Fibroblast of pulmonary artery (primary cell): ENCODE results near the gene SCAF1.

ENCODE experiments used
- DNase-seq: peaks from one replicate; pipeline ENCODE4 v3.0.0-alpha.2; 2010; ENCODE audit warnings: low read depth
- H3K4me3 ChIP-seq: replicated peaks from 2 replicates; pipeline ENCODE4 v1.5.1; 2011; ENCODE audit warnings: low read depth, mild to moderate bottlenecking, control low read depth, low read length, moderate library complexity
- TF ChIP-seq, protein P1 (sequence below): IDR thresholded peaks from 2 replicates; pipeline ENCODE4 v1.5.1; 2011; ENCODE audit warnings: mild to moderate bottlenecking, control low read depth, low read length, inconsistent platforms; ENCODE audit errors: missing control alignments

Gene SCAF1

DNA sequence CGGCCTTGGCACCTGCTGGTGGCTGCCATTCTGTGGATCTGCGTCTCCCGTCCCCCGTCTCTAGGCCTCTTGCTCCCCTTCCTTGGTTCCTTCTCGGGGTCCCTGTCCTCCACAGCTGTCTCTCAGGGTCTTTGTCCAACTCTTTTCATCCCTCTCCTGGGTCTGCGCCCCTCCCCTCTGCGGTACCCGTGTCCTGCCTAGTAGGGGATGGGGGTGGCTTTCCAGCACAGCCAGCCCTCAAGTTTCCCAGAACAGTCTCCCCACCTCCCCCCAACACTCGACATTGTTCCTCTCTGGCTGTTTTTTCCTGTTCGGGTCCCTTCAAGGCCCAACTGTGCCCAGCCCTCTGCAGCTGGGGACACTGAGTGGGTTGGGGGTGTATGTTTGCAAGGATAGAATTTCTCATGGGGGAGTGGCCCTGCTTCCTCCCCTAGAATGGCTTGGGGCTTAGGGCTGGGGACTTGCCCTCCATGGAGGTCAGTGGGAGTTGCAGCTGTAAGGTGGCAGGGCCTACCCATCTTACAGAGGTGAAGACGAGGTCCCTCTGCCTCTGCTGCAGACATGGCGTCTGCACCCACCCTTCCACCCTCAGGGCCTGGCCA, 46.6 kb downstream of the SCAF1 start:
- no peak for DNase-seq
- TF ChIP-seq, protein P1, sequence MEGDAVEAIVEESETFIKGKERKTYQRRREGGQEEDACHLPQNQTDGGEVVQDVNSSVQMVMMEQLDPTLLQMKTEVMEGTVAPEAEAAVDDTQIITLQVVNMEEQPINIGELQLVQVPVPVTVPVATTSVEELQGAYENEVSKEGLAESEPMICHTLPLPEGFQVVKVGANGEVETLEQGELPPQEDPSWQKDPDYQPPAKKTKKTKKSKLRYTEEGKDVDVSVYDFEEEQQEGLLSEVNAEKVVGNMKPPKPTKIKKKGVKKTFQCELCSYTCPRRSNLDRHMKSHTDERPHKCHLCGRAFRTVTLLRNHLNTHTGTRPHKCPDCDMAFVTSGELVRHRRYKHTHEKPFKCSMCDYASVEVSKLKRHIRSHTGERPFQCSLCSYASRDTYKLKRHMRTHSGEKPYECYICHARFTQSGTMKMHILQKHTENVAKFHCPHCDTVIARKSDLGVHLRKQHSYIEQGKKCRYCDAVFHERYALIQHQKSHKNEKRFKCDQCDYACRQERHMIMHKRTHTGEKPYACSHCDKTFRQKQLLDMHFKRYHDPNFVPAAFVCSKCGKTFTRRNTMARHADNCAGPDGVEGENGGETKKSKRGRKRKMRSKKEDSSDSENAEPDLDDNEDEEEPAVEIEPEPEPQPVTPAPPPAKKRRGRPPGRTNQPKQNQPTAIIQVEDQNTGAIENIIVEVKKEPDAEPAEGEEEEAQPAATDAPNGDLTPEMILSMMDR = no peak
- H3K4me3 ChIP-seq = no peak overlapping the region

DNA sequence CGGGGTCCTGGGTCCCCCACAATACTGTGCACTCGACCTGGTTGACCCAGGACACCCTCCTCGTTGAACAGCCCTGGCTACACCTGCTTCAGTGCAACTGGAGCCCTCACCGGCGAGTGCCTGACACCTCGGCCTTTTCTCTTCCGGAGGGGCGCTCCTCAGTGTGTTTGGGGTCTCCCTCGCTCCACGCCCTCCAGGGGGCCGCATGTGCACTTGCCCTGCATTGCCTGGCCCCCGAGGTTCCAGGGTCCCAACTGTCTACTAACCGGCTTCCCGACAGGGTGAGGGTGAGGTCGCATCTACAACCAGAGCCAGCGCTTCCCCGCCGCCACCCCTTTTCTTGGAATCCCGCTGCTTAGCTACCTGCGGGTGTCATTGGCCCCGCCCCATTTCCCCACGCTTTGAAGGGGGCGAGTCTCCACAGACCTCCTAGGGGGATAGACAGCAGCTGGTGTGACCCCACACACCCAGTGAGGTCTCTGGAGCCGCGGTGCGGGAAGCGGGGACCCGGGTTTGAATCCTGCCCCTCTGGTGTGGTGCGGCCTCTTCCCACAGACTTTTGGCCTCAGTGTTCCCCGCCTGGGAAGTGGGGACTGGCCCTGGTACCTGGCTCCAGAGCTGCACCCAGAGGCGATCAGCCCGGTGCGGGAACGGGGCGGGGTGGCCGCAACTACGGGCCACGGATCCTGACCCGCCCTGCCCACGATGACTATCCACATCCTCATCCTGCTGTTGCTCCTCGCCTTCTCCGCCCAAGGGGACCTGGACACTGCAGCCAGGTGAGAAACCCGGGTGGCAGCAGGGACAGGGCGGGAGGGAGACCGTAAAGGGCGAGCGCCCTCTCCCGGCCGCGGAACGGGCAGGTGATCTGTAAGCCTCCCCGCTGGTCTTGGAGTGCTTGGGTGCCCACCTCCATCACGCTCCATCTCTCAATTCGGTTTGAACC, 47.4 kb downstream of the SCAF1 start, which contains the start of gene ADM5:
TSS of gene ADM5 (plus strand) at position 462 of the 946 bp plus-strand sequence. CDS start at position 706, 244 bp downstream.
- TF ChIP-seq, protein P1 = peak; percentile 41
- peak within 1 kb of the TSS; percentile 55 for H3K4me3 ChIP-seq
- DNase-seq = no peak

DNA sequence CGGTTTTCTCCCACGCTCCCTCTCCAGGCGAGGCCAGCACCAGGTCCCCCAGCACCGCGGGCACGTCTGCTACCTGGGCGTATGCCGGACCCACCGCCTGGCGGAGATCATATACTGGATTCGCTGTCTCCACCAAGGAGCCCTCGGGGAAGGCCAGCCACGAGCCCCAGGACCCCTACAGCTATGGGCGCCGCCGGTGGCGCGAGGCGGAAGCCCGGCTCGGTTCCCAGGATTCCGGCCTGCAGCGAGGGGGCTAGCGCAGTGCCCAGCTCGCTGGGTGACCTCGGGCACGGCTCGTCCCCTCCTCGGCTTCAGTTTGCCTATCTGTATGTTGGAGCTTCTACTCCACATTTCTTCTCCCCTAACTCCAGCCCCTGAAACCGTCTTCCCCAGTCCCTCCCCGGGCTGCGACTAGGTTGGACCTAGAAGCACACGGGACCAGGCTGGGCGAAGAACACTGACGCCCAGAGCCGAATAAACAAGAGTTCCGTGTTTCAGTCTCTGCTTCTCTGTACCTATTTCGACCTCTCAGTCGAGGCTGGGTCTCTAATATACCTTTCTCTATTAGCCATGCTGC, 48.2 kb downstream of the SCAF1 start:
- no peak for DNase-seq
- H3K4me3 ChIP-seq = peak overlapping the region; percentile 55
- TF ChIP-seq, protein P1 = no peak

DNA sequence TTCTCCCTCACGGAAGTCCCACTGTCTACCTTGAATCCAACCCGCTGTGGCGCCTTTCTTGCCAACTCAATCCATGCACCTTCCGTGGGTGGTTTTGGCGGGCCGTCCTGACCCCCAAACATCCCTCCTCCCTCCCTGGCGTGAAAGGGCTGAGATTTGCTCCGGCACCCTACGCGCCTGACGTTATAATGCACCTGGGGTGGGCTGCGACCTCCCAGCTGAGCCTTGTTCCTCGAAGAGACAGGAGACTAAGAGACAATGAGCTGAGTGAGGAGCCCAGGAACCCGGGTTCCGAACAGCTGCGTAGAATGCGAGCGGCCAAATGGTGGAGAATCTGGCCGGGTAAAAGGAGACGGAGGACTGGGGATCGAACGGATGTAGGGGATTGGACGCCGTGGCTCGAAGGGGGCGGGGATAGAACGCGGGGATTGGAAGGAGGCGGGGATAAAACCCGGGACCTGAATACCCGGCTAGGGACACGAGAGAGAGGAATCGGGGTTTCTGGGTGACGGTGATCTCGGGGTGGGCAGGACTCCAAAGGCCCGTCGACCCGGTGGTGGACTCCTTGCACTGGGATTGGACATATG, 48.7 kb downstream of the SCAF1 start, which contains the start of gene CPT1C:
TSS of gene CPT1C (plus strand) at position 461 of the 587 bp plus-strand sequence. CDS start 1,137 bp downstream, outside the sequence.
- TF ChIP-seq, protein P1 = no peak
- peak; percentile 71 for DNase-seq
- H3K4me3 ChIP-seq = peak within 1 kb of the TSS; percentile 55

DNA sequence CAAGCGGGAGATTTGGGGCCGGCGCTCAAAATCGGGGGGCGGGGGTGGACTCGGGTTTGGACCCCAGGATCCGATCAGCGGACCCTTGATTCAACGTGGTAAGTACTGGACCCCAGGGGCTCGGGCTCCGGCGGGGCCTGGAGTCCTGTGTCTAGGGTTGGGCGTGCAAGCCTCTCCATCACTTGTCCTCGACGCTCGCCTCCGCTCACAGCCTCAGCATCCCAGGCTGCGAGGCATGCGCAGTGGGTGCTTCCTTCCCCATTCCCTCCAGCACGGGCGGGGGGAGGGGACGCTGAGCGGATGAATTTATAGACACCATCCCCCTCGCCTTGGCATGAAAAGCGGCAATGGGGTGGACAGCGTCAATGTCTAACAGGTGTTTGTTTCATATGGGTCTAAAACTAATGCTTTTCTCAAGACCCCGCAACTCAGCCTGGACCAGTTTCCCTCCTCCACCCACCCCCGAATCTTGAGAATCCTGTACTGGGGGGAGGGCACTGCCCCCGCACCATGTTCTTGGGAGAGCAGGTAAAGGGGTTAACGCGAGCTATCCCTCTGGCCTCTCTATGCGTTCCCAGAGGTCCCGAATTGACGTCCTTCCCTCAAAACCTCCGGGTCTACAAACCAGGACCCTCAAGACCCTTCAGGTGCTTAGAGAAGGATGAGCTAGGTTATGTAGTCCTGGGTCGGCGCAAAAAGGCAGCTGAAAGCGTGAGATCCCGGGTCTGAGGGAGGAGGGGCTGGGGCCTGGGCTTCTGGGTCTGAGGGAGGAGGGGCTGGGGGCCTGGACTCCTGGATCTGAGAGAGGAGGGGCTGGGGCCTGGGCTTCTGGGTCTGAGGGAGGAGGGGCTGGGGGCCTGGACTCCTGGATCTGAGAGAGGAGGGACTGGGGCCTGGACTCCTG, 49.5 kb downstream of the SCAF1 start:
- peak overlapping the region; percentile 55 for H3K4me3 ChIP-seq
- DNase-seq = peak; percentile 75
- TF ChIP-seq, protein P1 = no peak

DNA sequence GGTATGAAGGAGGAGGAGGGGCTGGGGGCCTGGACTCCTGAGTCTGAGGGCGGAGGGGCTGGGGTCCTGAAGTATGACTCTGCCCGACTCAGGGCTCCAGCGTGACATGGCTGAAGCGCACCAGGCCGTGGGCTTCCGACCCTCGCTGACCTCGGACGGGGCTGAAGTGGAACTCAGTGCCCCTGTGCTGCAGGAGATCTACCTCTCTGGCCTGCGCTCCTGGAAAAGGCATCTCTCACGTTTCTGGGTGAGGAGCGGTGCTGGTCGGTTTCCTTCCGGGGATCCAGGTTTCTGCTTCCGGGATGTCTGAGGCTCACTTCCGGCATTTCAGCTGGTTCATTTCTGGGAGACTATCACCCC, 50.1 kb downstream of the SCAF1 start:
- no peak overlapping the region for H3K4me3 ChIP-seq
- no peak for DNase-seq
- TF ChIP-seq, protein P1 = no peak
